ENCODE measurements around the gene RPN2. TPM values are rescaled to one million over a fixed set of nuclear protein-coding genes. Genes with fewer than 3 reads are reported as not detected.

Gene RPN2
- total and polyA plus RNA-seq, 2 donors from 2014 or later: 175 to 207 TPM

- Histone ChIP-seq H3K36me3 (ENCODE audit: control insufficient read depth in 2 of 3, insufficient read depth in 3 of 3, low read length in 3 of 3) (no peaks in the 10 kb centered on the region), H3K4me1 (ENCODE audit: control insufficient read depth in 2 of 3, insufficient read depth in 2 of 3, low read depth in 1 of 3, low read length in 3 of 3) (no peaks in the 10 kb centered on the region), H3K27ac (ENCODE audit: low read depth in 2 of 2, low read length in 2 of 2) (no peak overlapping the region), H3K9ac (ENCODE audit: low read length in 3 of 3) (no peak overlapping the region), H3K4me3 (ENCODE audit: low read length in 3 of 3) (no peak overlapping the region), H3K27me3 (ENCODE audit: control insufficient read depth, insufficient read depth, low read length) (no peaks in the 10 kb centered on the region), H3K9me3 (ENCODE audit: control insufficient read depth in 2 of 3, insufficient read depth in 1 of 3, low read length in 3 of 3) (no peaks in the 10 kb centered on the region)
- DNase-seq (no peak), FAIRE-seq (no peak)
- intact Hi-C loops (cut with DNase I): no loop called here
- no peak for TF ChIP-seq CTCF (IDR thresholded peaks at IDR 0.05; ENCODE audit: borderline replicate concordance, extremely low read depth, insufficient read depth)
Observed at GRCh38 chr20:37163832-37164554, 15.1 kb upstream of the RPN2 start.

- H3K9ac ChIP-seq (ENCODE audit: low read length in 3 of 3): no peak overlapping the region
- H3K4me1 ChIP-seq (ENCODE audit: control insufficient read depth in 2 of 3, insufficient read depth in 2 of 3, low read depth in 1 of 3, low read length in 3 of 3): no peaks in the 10 kb centered on the region
- no peak overlapping the region for H3K4me3 ChIP-seq (ENCODE audit: low read length in 3 of 3)
- DNase-seq (no peak), FAIRE-seq (no peak)
- intact Hi-C loops (cut with DNase I): no loop called here
- no peaks in the 10 kb centered on the region for H3K36me3 ChIP-seq (ENCODE audit: control insufficient read depth in 2 of 3, insufficient read depth in 3 of 3, low read length in 3 of 3)
- TF ChIP-seq CTCF (IDR thresholded peaks at IDR 0.05; ENCODE audit: borderline replicate concordance, extremely low read depth, insufficient read depth): no peak
- no peaks in the 10 kb centered on the region for H3K9me3 ChIP-seq (ENCODE audit: control insufficient read depth in 2 of 3, insufficient read depth in 1 of 3, low read length in 3 of 3)
- H3K27me3 ChIP-seq (ENCODE audit: control insufficient read depth, insufficient read depth, low read length): no peaks in the 10 kb centered on the region
- H3K27ac ChIP-seq (ENCODE audit: low read depth in 2 of 2, low read length in 2 of 2): no peak overlapping the region
Observed at GRCh38 chr20:37165031-37165430, 14.1 kb upstream of the RPN2 start.

GRCh38 chr20:37166867-37167266 is 12.3 kb upstream of the RPN2 start:
- Histone ChIP-seq H3K27ac (ENCODE audit: low read depth in 2 of 2, low read length in 2 of 2) (no peak overlapping the region), H3K4me1 (ENCODE audit: control insufficient read depth in 2 of 3, insufficient read depth in 2 of 3, low read depth in 1 of 3, low read length in 3 of 3) (no peaks in the 10 kb centered on the region), H3K9me3 (ENCODE audit: control insufficient read depth in 2 of 3, insufficient read depth in 1 of 3, low read length in 3 of 3) (no peaks in the 10 kb centered on the region), H3K36me3 (ENCODE audit: control insufficient read depth in 2 of 3, insufficient read depth in 3 of 3, low read length in 3 of 3) (no peaks in the 10 kb centered on the region), H3K9ac (ENCODE audit: low read length in 3 of 3) (no peak overlapping the region), H3K4me3 (ENCODE audit: low read length in 3 of 3) (no peak overlapping the region), H3K27me3 (ENCODE audit: control insufficient read depth, insufficient read depth, low read length) (no peaks in the 10 kb centered on the region)
- intact Hi-C loops (cut with DNase I): no loop called here
- no peak for FAIRE-seq
- no peak for TF ChIP-seq CTCF (IDR thresholded peaks at IDR 0.05; ENCODE audit: borderline replicate concordance, extremely low read depth, insufficient read depth)
- DNase-seq: no peak

- FAIRE-seq (no peak), DNase-seq (no peak)
- intact Hi-C loops (cut with DNase I): no loop called here
- Histone ChIP-seq H3K27me3 (ENCODE audit: control insufficient read depth, insufficient read depth, low read length) (no peaks in the 10 kb centered on the region), H3K4me3 (ENCODE audit: low read length in 3 of 3) (no peak overlapping the region), H3K9ac (ENCODE audit: low read length in 3 of 3) (no peak overlapping the region), H3K27ac (ENCODE audit: low read depth in 2 of 2, low read length in 2 of 2) (no peak overlapping the region), H3K9me3 (ENCODE audit: control insufficient read depth in 2 of 3, insufficient read depth in 1 of 3, low read length in 3 of 3) (no peaks in the 10 kb centered on the region), H3K4me1 (ENCODE audit: control insufficient read depth in 2 of 3, insufficient read depth in 2 of 3, low read depth in 1 of 3, low read length in 3 of 3) (no peaks in the 10 kb centered on the region), H3K36me3 (ENCODE audit: control insufficient read depth in 2 of 3, insufficient read depth in 3 of 3, low read length in 3 of 3) (no peaks in the 10 kb centered on the region)
- TF ChIP-seq CTCF (IDR thresholded peaks at IDR 0.05; ENCODE audit: borderline replicate concordance, extremely low read depth, insufficient read depth): no peak
Observed at GRCh38 chr20:37172836-37173235, 6.3 kb upstream of the RPN2 start.

Data from kidney (tissue), 14 donors.